GM18520 (cell line): ENCODE results near the gene OSBPL3.

Source experiments
- ATAC-seq: cut with Tn5 transposase; IDR thresholded peaks from one replicate; pipeline ENCODE4 v1.9.1; 2021; ENCODE audit not compliant: unreplicated experiment

OSBPL3 gene

DNA sequence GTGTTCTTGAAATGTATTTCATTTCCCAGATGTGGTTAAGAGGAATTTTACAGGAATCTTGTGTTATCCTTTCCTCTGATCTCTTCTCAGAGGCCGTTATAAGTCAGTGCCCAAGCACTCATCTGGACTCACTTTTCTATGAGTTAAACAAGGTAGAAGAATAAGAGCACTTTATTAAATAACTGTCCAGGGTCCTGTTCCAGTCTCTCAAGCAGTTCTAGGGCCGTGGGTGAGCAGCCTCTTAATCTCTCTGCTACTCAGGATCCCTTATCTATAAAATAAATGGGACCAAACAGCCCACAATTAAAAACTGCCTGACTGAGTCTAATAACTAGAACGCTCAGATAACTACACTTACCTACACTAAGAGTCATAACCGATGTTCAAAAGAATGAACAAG, 111.2 kb downstream of the OSBPL3 start:
- ATAC-seq, result no peak

DNA sequence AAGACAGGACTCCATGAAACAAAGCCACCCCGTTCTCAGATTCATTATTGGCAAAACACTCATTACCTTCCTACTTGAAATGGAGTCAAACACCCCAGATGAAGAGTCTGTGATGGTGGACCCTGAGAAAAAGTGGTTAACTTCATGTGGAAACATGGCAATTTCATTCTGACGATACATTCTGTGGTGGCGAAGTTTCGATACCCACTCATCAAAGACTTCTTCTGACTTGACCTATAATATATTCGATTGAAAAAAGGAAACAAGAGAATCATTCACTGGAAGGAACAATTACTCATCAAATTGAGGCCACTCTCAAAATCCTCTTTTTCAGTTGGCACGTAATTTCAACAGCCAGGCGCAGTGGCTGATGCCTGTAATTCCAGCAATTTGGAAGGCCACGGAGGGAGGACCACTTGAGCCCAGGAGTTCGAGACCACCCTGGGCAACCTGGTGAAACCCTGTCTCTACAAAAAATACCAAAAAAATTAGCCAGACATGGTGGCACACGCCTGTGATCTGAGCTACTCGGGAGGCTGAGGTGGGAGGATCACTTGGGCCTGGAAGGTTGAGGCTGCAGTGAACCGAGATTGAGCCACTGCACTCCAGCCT, 113.9 kb downstream of the OSBPL3 start:
- no peak for ATAC-seq

DNA sequence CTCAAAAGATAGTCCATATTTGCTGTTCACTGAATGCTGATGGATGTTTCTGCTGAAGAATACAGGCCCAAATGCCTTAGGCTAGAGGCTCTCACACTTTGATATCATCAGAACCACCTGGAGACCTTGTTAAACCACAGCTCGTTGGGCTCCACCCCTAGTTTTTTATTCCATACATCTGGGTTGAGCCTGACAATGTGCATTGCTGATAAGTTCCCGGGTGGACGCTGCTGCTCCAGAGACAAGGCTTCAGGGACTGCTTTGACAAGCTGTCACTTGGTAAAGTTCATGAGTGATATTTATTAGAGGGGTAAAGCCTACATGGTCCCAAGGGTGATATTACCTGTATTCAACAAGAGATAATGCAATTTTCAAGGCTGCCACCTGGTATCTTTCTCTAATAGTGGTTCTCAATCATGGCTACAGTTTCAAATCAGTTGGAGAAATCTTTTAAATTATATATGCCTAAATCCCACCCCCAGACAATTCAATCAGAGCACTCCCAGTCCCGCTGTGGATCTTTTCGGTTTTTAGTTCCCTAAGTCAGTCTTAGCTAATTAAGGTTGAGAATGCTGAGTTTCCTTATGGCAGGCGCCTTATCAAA, 115.7 kb downstream of the OSBPL3 start:
- ATAC-seq, result no peak

DNA sequence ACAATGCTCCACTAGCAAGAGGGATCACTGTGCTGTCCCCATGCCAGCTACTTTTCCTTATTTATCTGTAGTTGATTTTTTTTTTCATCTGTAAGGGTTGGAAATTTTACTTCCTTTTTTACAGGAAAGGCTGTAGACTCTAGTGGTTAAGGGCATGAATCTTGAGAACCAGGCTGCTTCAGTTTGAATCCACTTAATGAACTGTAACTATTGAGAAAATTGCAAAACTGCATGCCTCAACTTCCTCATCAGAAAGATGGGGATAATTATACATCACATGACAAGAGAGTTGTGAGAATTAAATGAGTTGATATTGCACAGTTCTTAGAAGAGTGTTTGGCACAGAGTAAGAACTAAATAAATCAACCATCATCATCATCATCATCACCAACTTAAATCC, 116.4 kb downstream of the OSBPL3 start:
- no peak for ATAC-seq

DNA sequence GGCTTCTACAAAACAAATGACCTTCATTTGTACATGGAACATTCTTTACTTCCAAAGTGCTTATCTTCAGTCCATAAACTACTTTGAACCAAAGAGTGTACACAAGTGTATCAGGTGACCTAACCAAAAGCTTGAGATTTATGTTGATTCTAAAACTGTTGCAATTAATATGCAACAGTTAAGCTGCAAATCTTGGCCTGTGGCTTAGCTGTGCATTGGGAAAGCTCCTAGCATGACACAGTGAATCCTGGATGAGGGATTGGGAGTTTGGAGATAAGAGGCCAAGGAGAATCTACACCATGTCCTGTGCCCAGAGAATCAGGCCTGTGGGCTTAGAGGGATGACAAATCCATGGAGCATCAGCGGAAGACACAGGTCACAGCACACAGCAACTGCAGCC, 117.5 kb downstream of the OSBPL3 start:
- ATAC-seq, result no peak

DNA sequence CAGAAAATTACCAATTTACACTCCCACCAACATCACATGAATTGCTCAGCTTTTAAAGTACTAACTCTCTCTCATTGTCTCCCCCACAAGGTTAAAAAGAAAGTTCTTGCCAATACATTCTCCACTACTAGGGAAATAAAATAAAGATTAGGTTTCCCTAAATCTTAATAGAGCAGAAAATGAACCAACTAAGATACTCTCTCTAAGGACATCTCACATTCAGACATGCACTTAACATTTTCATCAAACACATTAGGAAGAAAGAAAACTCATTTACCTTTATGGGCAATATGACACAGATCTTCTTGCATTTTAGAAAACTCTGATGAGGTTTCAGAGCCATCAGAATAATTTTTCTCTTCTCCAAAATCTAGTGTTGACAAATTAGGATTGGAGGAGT, 118.6 kb downstream of the OSBPL3 start:
- no peak for ATAC-seq

DNA sequence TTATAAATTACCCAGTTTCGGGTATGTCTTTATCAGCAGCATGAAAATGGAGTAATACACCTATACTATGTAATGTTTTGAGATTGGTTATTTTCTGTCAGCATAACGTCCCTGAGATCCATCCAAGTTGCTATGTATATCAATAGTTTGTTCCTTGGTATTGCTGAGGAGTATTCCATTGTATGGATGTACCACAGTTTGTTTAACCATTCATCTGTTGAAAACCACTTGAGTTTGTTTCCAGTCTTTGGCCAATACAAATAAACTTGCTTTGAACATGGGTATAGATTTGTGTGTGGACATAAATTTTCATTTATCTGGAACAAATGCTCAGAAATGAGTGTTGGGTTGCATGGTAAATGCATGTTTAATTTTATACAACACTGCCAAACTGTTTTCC, 119.4 kb downstream of the OSBPL3 start:
- no peak for ATAC-seq

DNA sequence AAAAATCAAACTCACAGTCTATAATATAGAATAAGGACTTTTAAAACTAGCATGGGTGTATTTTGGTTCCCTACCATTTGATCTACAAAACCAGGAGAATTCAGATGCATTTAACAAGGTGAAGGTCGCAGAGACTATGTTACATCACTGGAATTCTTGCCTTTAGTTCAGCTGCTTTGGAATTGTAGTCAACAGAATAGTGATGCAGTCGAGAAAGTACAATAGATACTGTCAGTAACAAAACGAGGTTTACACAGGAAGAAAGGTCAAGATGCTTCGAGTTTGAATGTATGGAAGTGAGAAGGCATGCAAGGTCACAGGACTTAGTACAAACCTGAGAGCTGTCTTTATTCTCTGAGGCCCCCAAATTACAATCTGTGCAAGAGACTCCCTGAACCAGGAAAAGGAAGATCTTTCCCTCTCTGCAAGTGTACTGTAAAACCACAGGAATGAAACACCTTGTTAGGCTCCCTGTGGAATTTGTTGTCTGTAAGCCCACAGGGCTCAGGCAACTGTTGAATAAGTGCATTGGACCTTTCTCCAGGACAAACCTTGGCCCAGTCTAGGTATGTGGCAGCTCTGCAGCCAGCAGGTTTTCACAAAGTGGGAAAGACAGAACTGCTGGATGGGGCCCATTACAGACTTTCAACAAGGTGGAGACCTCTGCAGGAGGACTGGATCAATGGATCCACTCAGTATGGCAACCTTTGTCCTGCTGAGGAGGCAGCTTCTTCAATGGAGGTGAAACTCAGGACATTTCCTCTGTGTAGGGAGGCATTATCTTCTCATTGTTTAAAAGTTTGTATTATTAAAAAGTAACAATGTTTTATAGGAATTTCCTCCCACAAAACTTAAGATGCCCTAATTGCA, 121.6 kb downstream of the OSBPL3 start:
- ATAC-seq, result no peak

DNA sequence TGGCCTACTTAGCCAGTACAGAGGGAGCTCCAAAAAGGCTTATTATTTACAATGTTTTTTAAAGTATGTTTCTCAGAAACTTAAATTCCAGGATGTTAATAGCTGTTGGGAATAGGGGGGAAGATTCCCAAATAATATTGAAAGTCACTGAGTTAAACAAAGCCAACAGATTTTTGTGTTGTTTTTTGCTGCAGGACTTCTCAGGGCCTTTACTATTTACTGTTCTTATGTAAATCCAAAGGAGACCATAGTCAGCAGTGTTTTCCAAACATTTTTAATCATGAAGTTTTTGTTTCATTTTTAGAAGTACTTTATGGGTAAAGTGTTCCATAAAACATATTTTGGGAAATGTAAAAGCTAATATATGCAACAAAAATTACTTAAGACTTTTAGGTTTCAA, 122.4 kb downstream of the OSBPL3 start:
- ATAC-seq, result no peak

DNA sequence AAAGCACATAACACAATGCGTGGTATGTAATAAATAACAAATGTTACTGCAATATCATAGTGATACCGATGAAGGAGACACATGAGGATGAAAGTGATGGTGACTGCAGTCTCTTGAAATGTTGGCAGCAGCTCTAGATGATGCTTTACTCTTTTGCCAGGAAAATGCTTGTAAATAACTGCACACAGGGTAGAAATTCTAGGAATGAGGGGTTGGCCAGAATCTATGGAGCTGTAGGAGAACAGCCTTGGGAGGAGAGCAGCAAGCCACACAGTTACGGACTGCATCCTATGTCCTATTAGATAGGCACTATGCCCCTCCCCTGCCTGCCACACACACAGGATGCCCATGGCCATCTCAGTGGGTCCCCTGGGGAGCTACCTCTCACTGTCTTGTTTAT, 125.1 kb downstream of the OSBPL3 start:
- ATAC-seq, result no peak

DNA sequence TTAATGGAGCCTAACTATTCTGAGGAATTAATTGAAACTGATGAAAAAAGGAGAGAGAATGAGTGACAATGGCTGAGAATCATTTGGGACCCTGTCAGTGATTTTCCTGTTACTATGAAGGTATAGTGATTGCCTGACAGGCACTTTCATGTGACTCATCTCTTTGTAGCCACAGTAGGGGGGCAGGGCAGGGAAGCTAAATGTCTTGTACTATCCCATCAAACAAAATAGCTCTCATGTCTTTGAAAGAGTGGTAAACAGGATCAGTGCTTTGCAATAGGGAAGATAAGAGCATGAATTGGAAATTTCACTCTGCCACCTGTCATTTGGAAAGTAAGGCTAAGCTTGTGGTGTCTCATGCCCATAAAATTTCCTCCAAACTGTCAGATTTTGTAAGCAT, 128.2 kb downstream of the OSBPL3 start:
- ATAC-seq, result no peak

DNA sequence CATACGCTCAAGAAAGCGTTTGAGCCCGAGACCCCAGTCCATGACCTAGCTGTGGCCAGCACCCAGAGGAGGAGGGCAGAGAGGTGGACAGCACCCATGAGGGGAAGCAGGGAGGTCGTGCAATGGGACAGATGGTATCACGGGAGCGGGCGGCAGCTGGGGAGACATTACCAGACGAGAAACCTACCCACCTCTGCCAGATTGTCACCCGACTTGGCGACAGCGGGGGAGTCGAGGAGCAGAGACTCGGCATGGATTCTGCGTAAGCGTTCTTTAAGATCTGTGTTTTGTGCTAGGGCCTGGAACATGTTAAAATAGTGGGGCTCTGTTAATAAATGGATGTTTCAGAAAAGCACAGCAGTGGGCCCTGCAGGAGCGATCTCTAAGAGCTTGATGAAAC, 131.1 kb downstream of the OSBPL3 start:
- ATAC-seq, result no peak

DNA sequence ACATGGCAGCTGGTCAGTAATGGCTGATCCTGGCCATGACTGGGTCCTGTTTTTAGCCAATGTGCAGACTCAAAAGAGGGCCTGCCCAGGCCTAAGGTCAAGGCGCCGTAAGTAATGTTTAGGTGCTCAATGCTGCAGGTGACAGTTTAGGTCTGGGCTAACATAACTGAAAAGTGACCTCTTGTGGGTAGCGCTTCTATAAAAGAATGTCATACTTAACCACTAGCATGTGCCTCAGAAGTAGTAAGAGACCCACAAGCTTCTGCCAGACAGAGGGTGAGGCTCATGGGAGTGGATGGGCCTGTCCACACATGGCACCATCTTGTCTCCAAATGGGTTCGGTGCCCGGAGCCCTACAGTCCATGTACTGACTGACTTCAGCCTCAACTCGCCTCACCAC, 132.2 kb downstream of the OSBPL3 start:
- no peak for ATAC-seq

DNA sequence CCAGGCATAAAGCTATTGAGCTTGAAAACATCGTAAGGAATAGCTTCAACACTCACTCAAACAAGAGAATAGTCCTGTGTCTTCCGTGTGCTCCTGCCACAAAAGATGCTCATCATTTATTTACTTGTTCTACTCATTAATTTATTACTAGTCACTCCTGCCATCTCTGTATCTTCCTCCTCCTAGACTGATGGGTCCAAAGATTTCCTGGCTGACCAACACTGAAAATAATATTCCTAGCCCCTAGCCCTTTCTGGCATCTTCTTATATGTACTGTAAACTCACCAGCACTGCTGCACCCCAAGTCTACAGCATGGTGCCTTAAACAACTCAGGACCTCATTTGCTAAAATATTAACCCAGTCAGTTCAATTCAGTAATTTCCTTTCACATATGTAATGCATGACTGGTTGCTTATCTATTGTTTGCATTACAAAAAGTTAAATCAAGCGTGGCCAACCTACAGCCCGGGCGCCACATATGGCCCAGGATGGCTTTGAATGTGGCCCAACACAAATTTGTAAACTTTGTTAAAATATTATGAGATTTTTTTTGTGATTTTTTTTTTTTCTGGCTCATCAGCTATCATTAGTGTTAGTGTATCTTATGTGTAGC, 136.1 kb downstream of the OSBPL3 start:
- no peak for ATAC-seq

DNA sequence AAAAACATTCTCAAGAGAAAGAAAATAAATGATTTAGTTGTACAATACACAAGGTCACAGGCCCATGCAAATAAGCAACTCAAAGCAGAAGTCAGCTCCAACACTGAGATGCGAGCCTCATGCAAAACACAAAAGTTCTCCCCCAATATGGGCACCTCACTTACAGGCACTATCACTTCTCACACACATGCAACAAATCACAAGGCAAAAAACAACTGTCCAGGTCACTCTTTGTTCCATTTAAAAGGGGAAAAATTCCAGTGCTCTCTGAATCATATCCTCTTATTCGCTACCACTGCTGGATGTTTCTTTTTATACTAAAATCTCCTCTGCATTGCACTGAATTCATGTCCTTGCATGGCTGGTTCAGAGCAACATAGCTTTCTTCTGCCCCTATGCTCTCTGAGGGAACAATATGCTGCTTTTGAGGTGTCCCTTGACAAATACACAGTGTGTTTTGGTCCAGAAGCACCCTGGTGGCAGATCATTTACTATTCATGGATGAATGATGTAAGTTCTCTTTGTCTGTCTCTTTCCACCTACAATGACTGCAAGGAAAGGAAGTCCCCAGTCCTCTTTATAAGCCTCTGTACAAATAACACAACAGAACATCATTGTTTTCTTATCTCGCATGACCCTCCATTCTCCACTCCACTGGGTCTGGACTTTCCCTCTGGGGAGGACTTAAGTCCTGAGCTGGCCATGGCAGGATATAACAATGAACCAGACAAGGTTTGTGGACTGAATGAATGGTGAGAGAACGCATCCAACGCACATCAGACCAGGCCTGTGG, 137.3 kb downstream of the OSBPL3 start:
- ATAC-seq, result peak; percentile 46

DNA sequence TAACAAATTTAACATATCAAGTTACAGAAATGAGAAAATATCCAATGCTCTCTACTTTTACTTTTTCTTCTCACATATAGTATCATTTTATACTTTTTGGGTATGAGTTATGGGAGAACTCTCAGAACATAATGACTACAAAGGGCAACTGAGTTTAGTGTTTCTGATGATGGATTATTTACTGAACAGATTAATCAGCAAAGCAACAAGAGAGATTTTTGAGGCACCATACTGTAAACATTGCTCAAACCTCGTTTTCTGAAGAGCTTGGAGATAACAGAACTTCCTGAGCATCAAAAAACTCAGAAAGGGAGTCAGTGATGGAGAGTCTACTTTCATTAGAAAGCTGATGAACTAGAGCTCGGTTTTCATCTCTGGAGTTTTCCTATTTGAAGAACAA, 137.9 kb downstream of the OSBPL3 start:
- ATAC-seq, result no peak

DNA sequence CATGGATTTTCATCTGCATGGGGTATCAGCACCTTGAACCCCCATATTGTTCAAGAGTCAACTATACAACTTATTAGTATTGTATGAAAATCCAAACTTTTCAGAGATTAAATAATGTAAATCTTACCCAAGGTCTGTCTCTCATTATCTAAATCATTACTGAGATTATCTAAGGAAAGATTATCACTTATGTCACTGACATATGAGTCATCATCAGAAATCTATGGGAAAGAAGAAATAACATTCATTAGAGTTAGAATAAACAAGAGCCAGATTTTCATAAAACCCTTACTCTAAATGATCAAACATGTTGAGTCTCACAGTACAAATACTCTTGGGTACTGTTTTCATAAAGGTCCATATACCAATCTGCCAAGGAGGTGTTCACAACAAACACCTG, 139.4 kb downstream of the OSBPL3 start:
- ATAC-seq, result no peak

DNA sequence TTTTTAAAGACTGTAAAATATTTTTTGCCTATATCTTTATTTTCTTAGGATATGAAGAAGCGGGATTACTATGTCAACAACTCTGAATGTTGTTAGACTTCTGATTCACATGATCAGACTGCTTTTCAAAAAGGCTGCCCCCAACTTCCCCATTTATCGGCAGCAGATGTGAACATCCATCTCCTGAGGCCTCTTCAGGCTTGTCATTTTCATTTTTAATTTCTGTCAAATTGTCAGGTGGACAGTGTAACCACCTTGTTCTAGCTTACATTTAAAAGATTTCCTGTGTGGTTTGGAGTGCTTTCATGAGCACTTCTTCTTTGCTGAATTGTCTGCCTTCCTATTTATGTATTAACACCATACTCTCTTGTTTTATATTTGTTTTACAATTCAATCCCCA, 143.9 kb downstream of the OSBPL3 start:
- peak; percentile 67 for ATAC-seq

DNA sequence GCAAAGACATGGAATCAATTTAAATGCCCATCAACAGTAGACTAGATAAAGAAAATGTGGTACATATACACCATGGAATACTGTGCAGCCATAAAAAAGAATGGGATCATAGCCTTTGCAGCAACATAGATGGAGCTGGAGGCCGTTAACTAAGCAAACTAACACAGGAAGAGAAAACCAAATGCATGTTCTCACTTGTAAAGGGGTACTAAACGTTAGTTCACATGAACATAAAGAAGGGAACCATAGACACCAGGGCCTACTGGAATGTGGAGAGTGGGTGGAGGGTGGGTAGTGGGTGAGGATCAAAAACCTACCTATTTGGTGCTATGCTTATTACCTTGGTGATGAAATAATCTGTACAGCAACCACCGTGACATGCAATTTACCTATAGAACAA, 144.3 kb downstream of the OSBPL3 start:
- ATAC-seq, result peak; percentile 13

DNA sequence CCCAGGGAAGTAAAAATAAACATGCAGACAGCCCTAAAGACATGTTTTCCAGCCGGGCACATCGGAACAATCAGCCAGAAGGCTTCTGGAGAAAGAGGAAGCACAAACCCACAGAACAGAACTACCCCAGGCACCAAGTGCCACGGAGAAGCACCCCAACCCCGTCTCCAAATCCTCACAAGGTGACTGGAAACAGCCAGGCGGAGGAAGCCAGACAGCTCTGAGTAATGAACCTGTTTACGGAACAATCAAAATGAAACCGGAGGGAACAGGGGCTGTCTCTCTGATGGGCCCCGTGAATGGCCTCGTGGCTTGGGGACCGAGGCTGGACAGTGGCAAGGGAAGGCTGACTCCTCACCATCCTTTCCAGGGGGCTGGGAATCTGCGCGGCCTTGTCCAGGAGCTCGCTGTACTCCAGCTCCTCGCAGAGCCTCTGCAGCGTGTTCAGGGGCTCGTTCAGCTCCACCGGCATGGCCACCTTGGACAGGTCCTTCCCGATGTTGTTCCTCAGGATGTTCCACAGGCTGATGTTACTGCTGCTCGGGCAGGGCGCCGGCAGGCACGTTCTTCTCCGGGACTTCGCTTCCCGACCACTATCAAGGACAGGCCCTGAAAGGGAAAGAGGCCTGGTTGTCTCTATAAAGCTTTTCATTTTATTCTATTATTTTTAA, 145.7 kb downstream of the OSBPL3 start:
- ATAC-seq, result peak; percentile 36

DNA sequence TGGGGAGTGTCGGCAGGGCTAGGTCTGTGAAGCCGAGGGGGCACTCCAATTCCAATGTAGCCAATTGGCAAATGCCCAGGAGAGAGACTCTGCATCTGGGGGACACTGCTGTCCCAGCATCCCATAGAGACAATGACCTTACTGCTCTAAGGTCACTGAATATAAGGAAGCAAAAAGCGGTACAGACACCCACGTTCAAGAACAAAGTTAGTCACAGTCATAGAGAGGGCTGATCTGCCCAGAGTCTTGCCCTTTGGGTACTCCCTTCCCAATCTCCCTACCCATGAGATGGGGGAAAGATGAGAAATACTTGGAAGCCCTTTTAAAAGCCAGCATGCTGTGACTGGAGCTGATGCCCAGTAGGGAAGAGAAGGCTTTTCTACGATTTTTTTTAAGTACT, 146.4 kb downstream of the OSBPL3 start:
- no peak for ATAC-seq
